ENCODE data around the gene NDUFA8. TPM values are rescaled to one million over a fixed set of nuclear protein-coding genes. Genes with fewer than 3 reads are reported as not detected.

The NDUFA8 gene
- total and polyA plus RNA-seq, 10 of the 15 experiments (the other 5 are each of a cell fraction or from before 2014, with no cell fraction given), result 44.9 to 159 (median 90.8) TPM

- TF ChIP-seq CBX3 (IDR thresholded peaks at IDR 0.05; ENCODE audit: borderline replicate concordance, low read depth), result no peak
- TF ChIP-seq, protein P1, sequence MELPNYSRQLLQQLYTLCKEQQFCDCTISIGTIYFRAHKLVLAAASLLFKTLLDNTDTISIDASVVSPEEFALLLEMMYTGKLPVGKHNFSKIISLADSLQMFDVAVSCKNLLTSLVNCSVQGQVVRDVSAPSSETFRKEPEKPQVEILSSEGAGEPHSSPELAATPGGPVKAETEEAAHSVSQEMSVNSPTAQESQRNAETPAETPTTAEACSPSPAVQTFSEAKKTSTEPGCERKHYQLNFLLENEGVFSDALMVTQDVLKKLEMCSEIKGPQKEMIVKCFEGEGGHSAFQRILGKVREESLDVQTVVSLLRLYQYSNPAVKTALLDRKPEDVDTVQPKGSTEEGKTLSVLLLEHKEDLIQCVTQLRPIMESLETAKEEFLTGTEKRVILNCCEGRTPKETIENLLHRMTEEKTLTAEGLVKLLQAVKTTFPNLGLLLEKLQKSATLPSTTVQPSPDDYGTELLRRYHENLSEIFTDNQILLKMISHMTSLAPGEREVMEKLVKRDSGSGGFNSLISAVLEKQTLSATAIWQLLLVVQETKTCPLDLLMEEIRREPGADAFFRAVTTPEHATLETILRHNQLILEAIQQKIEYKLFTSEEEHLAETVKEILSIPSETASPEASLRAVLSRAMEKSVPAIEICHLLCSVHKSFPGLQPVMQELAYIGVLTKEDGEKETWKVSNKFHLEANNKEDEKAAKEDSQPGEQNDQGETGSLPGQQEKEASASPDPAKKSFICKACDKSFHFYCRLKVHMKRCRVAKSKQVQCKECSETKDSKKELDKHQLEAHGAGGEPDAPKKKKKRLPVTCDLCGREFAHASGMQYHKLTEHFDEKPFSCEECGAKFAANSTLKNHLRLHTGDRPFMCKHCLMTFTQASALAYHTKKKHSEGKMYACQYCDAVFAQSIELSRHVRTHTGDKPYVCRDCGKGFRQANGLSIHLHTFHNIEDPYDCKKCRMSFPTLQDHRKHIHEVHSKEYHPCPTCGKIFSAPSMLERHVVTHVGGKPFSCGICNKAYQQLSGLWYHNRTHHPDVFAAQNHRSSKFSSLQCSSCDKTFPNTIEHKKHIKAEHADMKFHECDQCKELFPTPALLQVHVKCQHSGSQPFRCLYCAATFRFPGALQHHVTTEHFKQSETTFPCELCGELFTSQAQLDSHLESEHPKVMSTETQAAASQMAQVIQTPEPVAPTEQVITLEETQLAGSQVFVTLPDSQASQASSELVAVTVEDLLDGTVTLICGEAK (IDR thresholded peaks at IDR 0.05; ENCODE audit: borderline replicate concordance), result no peak
These were observed 46.8 kb upstream of the NDUFA8 start (continued) for GRCh38 chr9:122206118-122207046.

- Histone ChIP-seq H3K4me3 (no peak overlapping the region), H3K4me2 (ENCODE audit: control insufficient read depth, insufficient read depth) (no peak overlapping the region), H3K4me1 (ENCODE audit: control insufficient read depth, insufficient read depth, low read length) (no peaks in the 10 kb centered on the region), H3K9me3 (replicated peaks; ENCODE audit: control insufficient read depth, insufficient read depth, low read length) (no peaks in the 10 kb centered on the region), H3K27ac (ENCODE audit: control insufficient read depth, insufficient read depth) (no peak overlapping the region), H3K27me3 (replicated peaks in 1 of 2; ENCODE audit: control insufficient read depth in 2 of 2, insufficient read depth in 2 of 2, low read length in 1 of 2) (no peaks in the 10 kb centered on the region; a peak in 1 of 4 replicates), H3K79me2 (ENCODE audit: control insufficient read depth, insufficient read depth, low read length) (no peaks in the 10 kb centered on the region), H3K36me3 (ENCODE audit: control insufficient read depth in 2 of 2, insufficient read depth in 2 of 2, low read length in 1 of 2) (no peaks in the 10 kb centered on the region), H3K9ac (ENCODE audit: control insufficient read depth, insufficient read depth, low read length) (no peak overlapping the region), H4K20me1 (ENCODE audit: control insufficient read depth, insufficient read depth) (no peaks in the 10 kb centered on the region), H2AFZ (ENCODE audit: control insufficient read depth, low read depth, low read length) (no peak overlapping the region)
- 26% methylated on average over 8 of the region's 8 CpGs for WGBS (ENCODE audit: insufficient coverage, insufficient replicate concordance, low lambda C conversion rate, missing lambda C conversion rate)
- ATAC-seq, result no peak
- intact Hi-C loops (cut with micrococcal nuclease; ENCODE audit: unreplicated experiment) (no loop called here), in situ Hi-C loops (cut with MboI) (no loop called here)
- no peak for DNase-seq (ENCODE audit: low read depth, low spot score)
- SMC1A ChIA-PET (ENCODE audit: uncharacterized antibody, unreplicated experiment), result no interaction called here
- FAIRE-seq, result no peak
- CTCF ChIA-PET, result no interaction called here
- POLR2A ChIA-PET, result no interaction called here
- BruUV-seq (replicated peaks), result no TSS peak
- RAD21 ChIA-PET (ENCODE audit: unreplicated experiment), result no interaction called here
- TF ChIP-seq JUNB (IDR thresholded peaks at IDR 0.05) (no peak), YBX1 (IDR thresholded peaks at IDR 0.05) (no peak), GABPA (IDR thresholded peaks at IDR 0.05; ENCODE audit: low read depth) (no peak), NR2C1 (IDR thresholded peaks at IDR 0.05) (no peak), TBL1XR1 (IDR thresholded peaks at IDR 0.05; ENCODE audit: low read depth, low read length) (no peak), ZSCAN29 (IDR thresholded peaks at IDR 0.05) (no peak), EZH2 (IDR thresholded peaks at IDR 0.05; ENCODE audit: borderline replicate concordance, control insufficient read depth, low read depth, low read length) (no peak), STAT3 (IDR thresholded peaks at IDR 0.05; ENCODE audit: low read depth, low read length) (no peak), ZNF274 (IDR thresholded peaks at IDR 0.05; ENCODE audit: insufficient read depth, insufficient read length) (no peak)
- TF ChIP-seq, protein P2, sequence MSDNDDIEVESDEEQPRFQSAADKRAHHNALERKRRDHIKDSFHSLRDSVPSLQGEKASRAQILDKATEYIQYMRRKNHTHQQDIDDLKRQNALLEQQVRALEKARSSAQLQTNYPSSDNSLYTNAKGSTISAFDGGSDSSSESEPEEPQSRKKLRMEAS (IDR thresholded peaks at IDR 0.05; ENCODE audit: low read depth, low read length), result no peak
- TF ChIP-seq, protein P3, sequence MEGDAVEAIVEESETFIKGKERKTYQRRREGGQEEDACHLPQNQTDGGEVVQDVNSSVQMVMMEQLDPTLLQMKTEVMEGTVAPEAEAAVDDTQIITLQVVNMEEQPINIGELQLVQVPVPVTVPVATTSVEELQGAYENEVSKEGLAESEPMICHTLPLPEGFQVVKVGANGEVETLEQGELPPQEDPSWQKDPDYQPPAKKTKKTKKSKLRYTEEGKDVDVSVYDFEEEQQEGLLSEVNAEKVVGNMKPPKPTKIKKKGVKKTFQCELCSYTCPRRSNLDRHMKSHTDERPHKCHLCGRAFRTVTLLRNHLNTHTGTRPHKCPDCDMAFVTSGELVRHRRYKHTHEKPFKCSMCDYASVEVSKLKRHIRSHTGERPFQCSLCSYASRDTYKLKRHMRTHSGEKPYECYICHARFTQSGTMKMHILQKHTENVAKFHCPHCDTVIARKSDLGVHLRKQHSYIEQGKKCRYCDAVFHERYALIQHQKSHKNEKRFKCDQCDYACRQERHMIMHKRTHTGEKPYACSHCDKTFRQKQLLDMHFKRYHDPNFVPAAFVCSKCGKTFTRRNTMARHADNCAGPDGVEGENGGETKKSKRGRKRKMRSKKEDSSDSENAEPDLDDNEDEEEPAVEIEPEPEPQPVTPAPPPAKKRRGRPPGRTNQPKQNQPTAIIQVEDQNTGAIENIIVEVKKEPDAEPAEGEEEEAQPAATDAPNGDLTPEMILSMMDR (IDR thresholded peaks at IDR 0.05 in 2 of 3, conservative IDR thresholded peaks at IDR 0.05 in 1 of 3; ENCODE audit: control insufficient read depth in 2 of 3, extremely low read depth in 1 of 3, insufficient read depth in 1 of 3, low read depth in 3 of 3, low read length in 3 of 3), result no peak
- TF ChIP-seq, protein P4, sequence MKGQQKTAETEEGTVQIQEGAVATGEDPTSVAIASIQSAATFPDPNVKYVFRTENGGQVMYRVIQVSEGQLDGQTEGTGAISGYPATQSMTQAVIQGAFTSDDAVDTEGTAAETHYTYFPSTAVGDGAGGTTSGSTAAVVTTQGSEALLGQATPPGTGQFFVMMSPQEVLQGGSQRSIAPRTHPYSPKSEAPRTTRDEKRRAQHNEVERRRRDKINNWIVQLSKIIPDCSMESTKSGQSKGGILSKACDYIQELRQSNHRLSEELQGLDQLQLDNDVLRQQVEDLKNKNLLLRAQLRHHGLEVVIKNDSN (IDR thresholded peaks at IDR 0.05; ENCODE audit: borderline replicate concordance, extremely low read length, insufficient read depth, low read depth, low read length), result no peak
These were observed 45.6 kb upstream of the NDUFA8 start for GRCh38 chr9:122205176-122205575.

All from GM12878 (cell line).